ENCODE results near the gene THSD7B. TPM values are rescaled to one million over a fixed set of nuclear protein-coding genes. Genes with fewer than 3 reads are reported as not detected.

THSD7B gene
- total and polyA plus RNA-seq, 2 of the 13 experiments (the other 11 are each of a cell fraction or from before 2014, with no cell fraction given), result 0.02 TPM; not detected in 1

- BruUV-seq (replicated peaks), result no TSS peak
- POLR2A ChIA-PET, result no interaction called here
- ATAC-seq (no peak), FAIRE-seq (no peak), DNase-seq (ENCODE audit: low spot score) (no peak)
- no peaks in the 10 kb centered on the region for H3K36me3 ChIP-seq (replicated peaks in 1 of 2; ENCODE audit: control insufficient read depth in 1 of 2, insufficient read depth in 2 of 2, low read length in 2 of 2)
- H3K9me3 ChIP-seq (ENCODE audit: low read length), result no peaks in the 10 kb centered on the region
- H3K79me2 ChIP-seq (ENCODE audit: insufficient read depth, low read length), result no peaks in the 10 kb centered on the region
- CTCF ChIA-PET (ENCODE audit: low intra/inter-chr PET ratio, low total read pairs), result no interaction called here
- no peaks in the 10 kb centered on the region for H4K20me1 ChIP-seq (ENCODE audit: insufficient read depth, low read length)
- no peak overlapping the region for H2AFZ ChIP-seq (ENCODE audit: low read length)
- WGBS (ENCODE audit: low lambda C conversion rate), result 0% methylated on average over 1 of the region's 1 CpG
- no peaks in the 10 kb centered on the region for H3K27me3 ChIP-seq (ENCODE audit: control insufficient read depth in 1 of 2, insufficient read depth in 2 of 2, low read length in 2 of 2)
- H3K4me2 ChIP-seq (ENCODE audit: low read depth, low read length), result no peak overlapping the region
- no peak overlapping the region for H3K4me3 ChIP-seq (replicated peaks in 1 of 3; ENCODE audit: insufficient read depth in 1 of 3, low read depth in 2 of 3, low read length in 3 of 3)
- H3K9ac ChIP-seq (ENCODE audit: insufficient read depth, low read depth, low read length), result no peak overlapping the region
- H3K4me1 ChIP-seq (ENCODE audit: insufficient read depth, low read length), result no peaks in the 10 kb centered on the region
- no peak overlapping the region for H3K27ac ChIP-seq (ENCODE audit: extremely low read length, insufficient read depth, low read length)
- in situ Hi-C loops (cut with HindIII; ENCODE audit: extremely low pct_ligation_motif_present, low pct_unique_long_range_greater_than_20kb), result no loop called here
- intact Hi-C loops (cut with micrococcal nuclease; ENCODE audit: unreplicated experiment), result no loop called here
- TF ChIP-seq RORA (CRISPR knock-in tag; IDR thresholded peaks at IDR 0.05), result no peak
- TF ChIP-seq ZNF232 (CRISPR knock-in tag; IDR thresholded peaks at IDR 0.05; ENCODE audit: borderline replicate concordance), result no peak
- TF ChIP-seq IKZF5 (CRISPR knock-in tag; IDR thresholded peaks at IDR 0.05), result no peak
- no peak for TF ChIP-seq MED1 (CRISPR knock-in tag; IDR thresholded peaks at IDR 0.05)
- no peak for TF ChIP-seq SAP130 (CRISPR knock-in tag; IDR thresholded peaks at IDR 0.05; ENCODE audit: low read depth)
- TF ChIP-seq ZNF414 (CRISPR knock-in tag; IDR thresholded peaks at IDR 0.05), result no peak
- TF ChIP-seq AGO2 (optimal IDR thresholded peaks at IDR 0.05; ENCODE audit: low read depth, low read length), result no peak
- TF ChIP-seq ZBTB1 (CRISPR knock-in tag; IDR thresholded peaks at IDR 0.05; ENCODE audit: borderline replicate concordance), result no peak
- no peak for TF ChIP-seq ZBTB4 (CRISPR knock-in tag; IDR thresholded peaks at IDR 0.05; ENCODE audit: borderline replicate concordance)
- TF ChIP-seq ZSCAN29 (CRISPR knock-in tag; conservative IDR thresholded peaks at IDR 0.05), result no peak
These were observed 746.2 kb downstream of the THSD7B start for GRCh38 chr2:137511526-137511925.

Data from HepG2 (cell line).